HG02981 (cell line): ENCODE measurements around the gene TESK1.
"Not testable (repeated sequence)": the region's sequence is repeated elsewhere in the genome, so short reads cannot be mapped to it uniquely, and the experiment has no call there.

ENCODE experiments used
- ATAC-seq: cut with Tn5 transposase; IDR thresholded peaks from one replicate; pipeline ENCODE4 v1.9.1; 2021; ENCODE audit warnings: mild to moderate bottlenecking, moderate library complexity; ENCODE audit not compliant: unreplicated experiment

TESK1 gene

DNA sequence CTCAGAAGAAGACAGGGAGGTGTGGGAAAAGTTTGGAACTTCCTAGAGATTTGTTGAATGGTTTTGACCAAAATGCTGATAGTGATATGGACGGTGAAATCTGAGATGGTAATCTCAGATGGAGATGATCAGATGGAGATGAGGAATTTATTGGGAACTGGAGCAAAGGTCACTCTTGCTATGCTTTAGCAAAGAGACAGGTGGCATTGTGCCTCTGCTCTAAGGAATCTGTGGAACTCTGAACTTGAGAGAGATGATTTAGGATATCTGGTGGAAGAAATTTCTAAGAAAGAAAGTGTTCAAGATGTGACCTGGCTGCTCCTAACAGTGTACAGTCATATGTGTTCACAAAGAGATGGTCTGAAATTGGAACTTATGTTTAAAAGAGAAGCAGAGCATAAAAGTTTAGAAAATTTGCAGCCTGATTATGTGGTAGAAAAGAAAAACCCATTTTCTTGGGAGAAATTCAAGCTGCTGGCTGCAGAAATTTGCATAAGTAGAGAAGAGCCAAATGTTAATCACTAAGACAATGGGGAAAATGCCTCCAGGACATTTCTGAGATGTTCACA is 25.3 kb upstream of the TESK1 start:
- not testable (repeated sequence) for ATAC-seq

GRCh38 chr9:35583521-35583920 is 21.5 kb upstream of the TESK1 start:
- not testable (repeated sequence) for ATAC-seq

DNA sequence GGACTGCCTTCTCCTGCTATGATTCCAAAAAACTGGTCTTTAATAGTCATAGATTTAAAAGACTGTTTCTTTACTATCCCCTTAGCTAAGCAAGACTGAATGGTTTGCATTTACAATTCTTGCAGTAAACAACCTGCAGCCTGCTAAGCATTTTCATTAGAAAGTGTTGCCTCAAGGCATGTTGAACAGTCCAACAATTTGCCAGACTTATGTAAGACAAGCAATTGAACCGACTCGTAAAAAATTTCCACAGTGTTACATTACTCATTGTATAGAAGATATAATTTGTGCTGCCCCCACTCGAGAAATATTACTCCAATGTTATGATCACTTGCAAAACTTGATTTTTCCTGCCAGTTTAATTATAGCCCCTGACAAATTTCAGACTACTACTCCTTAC is 20.4 kb upstream of the TESK1 start:
- ATAC-seq, result not testable (repeated sequence)

DNA sequence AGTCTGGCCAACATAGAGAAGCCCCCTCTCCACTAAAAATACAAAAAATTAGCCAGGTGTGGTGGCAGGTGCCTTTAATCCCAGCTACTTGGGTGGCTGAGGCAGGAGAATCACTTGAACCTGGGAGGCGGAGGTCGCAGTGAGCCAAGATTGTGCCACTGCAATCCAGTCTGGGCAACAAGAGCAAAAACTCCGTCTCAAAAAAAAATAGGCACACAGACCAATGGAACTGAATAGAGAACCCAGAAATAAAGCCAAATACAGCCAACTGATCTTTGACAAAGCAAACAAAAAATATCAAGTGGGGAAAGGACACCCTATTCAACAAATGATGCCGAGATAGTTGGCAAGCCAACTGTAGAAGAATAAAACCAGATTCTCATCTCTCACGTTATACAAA is 16.6 kb upstream of the TESK1 start:
- not testable (repeated sequence) for ATAC-seq

GRCh38 chr9:35593581-35593980 is 11.5 kb upstream of the TESK1 start:
- no peak for ATAC-seq

DNA sequence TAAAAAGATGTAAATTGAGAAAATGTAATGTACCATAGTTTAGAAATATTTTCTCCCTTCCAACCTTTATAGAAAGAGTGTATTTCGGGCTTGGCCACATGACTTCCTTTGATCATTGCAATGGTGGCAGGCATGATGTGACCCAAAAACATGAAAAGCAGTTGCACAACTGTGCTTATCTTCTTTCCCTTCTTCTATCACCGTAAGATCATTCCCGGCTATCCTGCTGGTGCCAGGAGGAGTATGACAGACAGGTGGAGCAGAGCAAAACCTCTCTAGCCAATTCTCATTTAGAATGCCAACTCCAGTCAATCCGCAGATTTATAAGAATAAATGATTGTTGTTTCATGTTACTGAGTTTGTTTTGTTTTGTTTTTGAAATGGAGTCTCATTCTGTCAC is 10.6 kb upstream of the TESK1 start:
- ATAC-seq, result no peak

DNA sequence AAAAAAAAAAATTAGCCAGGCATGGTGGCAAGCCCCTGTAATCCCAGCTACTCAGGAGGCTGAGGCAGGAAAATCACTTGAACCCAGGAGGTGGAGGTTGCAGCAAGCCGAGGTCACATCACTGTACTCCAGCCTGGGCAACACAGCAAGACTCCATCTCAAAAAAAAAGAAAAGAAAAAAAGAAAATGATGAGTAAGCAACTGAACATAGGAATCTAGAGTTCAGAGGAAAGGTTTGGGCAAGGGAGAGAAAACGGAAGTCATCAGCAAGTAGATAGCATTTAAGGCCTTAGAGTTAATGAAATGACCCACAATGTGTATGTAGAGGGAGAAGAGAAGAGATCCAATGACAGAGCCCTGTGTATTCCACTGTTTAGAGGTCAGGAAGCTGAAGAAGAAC is 8.2 kb upstream of the TESK1 start:
- ATAC-seq, result not testable (repeated sequence)

DNA sequence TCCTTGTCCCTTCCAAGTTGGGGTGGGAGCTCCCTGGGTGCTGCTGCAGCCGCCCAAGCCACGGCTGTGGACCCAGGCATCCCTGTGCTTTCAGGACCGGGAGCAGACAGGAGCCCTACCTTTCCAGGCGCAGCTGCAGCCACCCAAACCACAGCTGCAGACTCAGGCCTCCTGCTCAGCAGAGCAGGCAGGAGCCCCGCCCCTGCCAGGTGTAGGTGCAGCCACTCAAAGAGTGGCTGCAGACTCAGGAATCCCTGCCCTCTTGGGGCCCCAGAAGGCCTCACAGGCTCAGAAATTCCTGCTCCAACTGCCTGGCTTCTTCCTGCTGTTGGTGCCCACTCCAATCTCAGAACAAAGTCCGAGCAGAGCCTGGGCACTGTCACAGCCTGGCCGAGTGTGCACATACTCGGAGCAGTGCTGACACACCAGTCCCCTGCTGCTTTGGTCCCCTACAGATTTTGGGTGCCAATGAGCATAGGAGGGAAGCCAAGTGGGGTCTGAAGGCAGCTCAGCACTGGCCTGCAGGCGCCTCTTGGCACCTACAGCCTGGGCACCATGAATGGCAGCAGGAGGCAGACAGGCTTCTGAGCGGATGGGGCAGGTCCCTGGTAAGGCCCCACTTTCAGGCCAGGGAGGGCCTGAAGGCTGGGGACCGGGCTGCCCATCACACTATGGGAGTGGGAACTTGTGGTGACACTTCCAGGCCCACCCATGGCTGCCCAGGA is 6.0 kb upstream of the TESK1 start:
- no peak for ATAC-seq

- ATAC-seq, result no peak
Observed at GRCh38 chr9:35599763-35600604, 5.1 kb upstream of the TESK1 start.

- ATAC-seq, result no peak
Observed at GRCh38 chr9:35603506-35603985, 1.5 kb upstream of the TESK1 start.

- ATAC-seq, result peak; percentile 85
Observed at GRCh38 chr9:35603986-35604577, 980 bp upstream of the TESK1 start.

GRCh38 chr9:35605351-35606137 is 482 bp downstream of the TESK1 start:
- no peak for ATAC-seq

- ATAC-seq, result no peak
Observed at GRCh38 chr9:35606138-35606504, 1.1 kb downstream of the TESK1 start.

GRCh38 chr9:35606726-35607125 is 1.7 kb downstream of the TESK1 start:
- ATAC-seq, result no peak

- no peak for ATAC-seq
Observed at GRCh38 chr9:35608221-35608620, 3.2 kb downstream of the TESK1 start.

DNA sequence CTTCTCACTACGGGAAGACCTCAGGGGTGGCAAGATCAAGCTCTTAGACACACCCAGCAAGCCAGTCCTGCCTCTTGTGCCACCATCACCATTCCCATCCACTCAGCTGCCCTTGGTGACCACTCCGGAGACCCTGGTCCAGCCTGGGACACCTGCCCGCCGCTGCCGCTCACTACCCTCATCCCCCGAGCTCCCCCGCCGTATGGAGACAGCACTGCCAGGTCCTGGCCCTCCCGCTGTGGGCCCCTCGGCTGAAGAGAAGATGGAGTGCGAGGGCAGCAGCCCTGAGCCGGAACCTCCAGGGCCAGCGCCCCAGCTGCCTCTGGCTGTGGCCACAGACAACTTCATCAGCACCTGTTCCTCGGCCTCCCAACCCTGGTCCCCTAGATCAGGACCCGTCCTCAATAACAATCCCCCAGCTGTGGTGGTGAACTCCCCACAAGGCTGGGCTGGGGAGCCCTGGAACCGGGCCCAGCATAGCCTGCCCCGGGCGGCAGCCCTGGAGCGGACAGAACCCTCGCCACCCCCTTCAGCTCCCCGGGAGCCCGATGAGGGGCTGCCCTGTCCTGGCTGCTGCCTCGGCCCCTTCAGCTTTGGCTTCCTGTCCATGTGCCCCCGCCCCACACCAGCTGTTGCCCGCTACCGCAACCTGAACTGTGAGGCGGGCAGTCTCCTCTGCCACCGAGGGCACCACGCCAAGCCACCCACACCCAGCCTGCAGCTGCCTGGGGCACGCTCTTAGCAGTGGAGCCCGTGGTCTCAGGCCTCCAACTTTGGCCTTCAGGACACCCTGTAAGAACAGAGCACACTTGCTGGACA is 4.1 kb downstream of the TESK1 start:
- no peak for ATAC-seq

DNA sequence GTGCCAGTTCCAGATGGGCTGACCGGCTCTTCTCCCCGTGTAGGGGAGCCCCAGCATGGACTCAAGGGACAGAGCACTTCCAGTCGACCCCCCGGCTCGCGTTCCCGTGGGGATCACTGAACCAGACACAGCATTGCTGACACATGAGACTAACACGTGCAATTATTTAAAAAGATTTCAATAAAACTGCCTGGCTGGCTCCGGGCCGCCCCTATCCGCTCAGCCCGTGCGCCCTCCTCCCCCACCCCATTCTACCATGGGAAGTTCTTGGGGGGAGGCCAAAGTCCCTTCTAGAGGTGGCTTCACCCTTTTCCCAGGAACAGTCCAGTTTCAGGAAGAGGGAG is 4.7 kb downstream of the TESK1 start:
- no peak for ATAC-seq

- no peak for ATAC-seq
Observed at GRCh38 chr9:35611230-35611797, 6.3 kb downstream of the TESK1 start.

DNA sequence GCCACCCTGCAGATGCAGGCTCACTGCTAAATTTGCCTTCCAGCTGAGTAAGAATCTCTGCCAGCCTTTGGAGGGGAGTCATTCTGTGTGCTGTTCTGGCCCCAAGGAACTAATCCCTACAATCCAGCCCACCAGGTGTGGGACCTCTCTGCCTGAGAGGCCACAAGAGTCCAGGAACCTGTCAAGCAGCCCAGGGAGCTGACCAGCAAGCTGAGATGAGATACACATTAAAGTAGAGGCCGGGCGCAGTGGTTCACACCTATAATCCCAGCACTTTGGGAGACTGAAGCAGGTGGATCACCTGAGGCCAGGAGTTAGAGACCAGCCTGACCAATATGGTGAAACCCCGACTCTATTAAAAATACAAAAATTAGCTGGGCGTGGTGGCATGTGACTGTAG is 7.0 kb downstream of the TESK1 start:
- ATAC-seq, result not testable (repeated sequence)

GRCh38 chr9:35612843-35613242 is 7.8 kb downstream of the TESK1 start:
- no peak for ATAC-seq
